Vagina (tissue), 2 donors: Measurements from ENCODE around the gene CDK14.

ENCODE experiments used
- CTCF ChIP-seq, 3 experiments: fragments of 450-650 bp in 2 of 3; fragments of 200-600 bp in 1 of 3; sonication (generic) in 1 of 3; IDR thresholded peaks; one replicate each; pipeline ENCODE4 v1.5.1; 2017 to 2019; ENCODE audit warnings: antibody characterized with exemption in 3 of 3, mild to moderate bottlenecking in 2 of 3, moderate library complexity in 2 of 3
- POLR2AphosphoS5 ChIP-seq, 2 donors: sonication (generic); formaldehyde crosslinking; IDR thresholded peaks; one replicate each; pipeline ENCODE4 v1.9.0; 2017; ENCODE audit warnings: antibody characterized with exemption in 2 of 2, mild to moderate bottlenecking in 2 of 2, low read depth in 1 of 2; ENCODE audit not compliant: insufficient read depth in 1 of 2

GRCh38 chr7:90692396-90692795 lies 96.3 kb downstream of the CDK14 start:
- TF ChIP-seq CTCF (IDR thresholded peaks at IDR 0.05), result no peak
- TF ChIP-seq POLR2AphosphoS5 (IDR thresholded peaks at IDR 0.05; ENCODE audit: insufficient read depth in 1 of 2, low read depth in 1 of 2), result no peak
